GM19455 (cell line): Measurements from ENCODE around the gene EPHB2.

ENCODE experiments used
- ATAC-seq: cut with Tn5 transposase; IDR thresholded peaks from one replicate; pipeline ENCODE4 v1.9.1; 2021; ENCODE audit not compliant: unreplicated experiment

Gene EPHB2

DNA sequence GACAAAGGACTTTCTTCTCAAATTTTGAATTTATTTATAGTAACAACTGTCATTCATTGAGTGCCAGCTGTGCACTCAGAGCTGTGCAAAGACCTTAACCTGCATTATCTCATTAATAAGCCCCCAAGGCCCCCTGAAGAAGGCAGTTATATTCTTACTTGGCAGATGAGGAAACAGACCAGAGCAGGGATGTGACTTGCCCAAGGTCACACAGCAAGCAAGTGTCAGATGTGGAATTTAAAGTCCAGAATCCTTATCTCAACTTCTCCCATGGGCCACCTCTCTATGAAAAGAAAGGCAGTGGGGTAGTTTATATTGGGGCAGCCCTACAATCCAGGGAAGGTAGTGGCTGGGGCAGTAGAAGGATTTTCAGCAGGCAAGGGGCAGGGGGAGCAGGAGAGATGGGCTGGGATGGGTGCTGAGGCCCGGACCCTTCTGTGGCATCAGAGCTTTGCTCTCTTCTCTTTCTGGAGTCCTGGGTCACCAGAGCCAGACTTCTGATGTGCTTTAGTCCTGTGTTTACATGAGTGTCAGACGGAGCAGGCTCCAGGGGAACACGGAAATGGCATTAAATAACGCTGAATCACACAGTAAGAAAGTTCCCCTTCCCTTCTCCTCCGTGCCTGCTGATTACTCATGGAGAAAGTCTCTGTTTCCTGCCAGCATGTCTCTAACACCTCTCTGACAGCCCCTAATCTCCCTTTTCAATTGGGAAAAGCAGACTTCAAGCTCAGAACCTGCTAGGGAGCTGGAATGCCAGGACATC, 39.5 kb downstream of the EPHB2 start:
- ATAC-seq, result no peak

DNA sequence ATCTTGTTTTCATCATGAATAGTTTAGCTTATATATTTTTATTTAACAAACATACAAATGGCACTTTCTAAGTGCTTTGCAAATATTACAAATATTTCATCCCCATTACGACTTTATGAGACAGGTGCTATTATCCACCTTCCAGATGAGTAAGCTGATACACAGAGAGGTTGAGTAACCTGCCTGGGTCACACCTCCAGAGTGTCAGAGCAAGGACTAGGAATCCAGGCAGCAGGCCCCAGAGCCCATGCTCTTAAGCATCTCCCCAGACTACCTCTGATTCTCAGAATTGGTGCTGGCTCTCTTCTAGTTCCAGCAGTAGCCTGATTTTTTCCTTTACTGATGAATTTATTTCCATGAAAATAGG, 40.0 kb downstream of the EPHB2 start:
- ATAC-seq, result no peak

DNA sequence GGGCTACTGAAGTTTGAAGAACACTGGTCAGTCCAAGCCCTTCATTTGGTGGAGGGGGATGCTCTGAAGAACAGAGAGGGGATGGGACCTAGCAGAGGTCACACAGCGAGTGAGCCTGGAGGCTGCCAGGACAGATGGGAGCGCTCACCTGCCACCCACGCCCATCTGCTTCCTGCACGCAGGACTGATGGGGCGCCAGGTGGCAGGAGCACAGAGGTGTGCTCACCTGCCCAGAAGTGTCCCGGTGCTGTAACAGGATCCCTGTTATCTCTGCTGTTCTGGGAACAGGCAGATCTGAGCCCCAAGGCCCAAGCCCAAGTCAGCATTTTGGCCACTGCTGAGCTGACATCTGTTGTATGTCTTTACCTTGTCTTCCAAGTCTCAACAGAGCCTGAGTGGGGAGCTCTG, 40.5 kb downstream of the EPHB2 start:
- no peak for ATAC-seq

DNA sequence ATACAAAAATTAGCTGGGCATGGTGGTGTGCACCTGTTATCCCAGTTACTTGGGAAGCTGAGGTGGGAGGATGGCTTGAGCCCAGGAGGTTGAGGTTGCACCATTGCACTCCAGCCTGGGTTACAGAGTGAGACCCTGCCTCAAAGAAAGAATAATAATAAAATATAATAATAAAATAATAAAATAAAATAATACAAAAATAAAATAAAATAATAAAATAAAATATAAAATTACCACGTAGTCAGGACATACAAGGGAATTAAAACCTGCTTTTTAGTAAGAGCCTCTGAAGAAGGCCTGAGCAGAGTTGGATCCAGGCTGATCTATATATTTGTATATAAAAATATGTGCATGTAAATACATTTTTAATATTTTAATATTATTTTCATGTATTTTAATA, 41.7 kb downstream of the EPHB2 start:
- ATAC-seq, result no peak

DNA sequence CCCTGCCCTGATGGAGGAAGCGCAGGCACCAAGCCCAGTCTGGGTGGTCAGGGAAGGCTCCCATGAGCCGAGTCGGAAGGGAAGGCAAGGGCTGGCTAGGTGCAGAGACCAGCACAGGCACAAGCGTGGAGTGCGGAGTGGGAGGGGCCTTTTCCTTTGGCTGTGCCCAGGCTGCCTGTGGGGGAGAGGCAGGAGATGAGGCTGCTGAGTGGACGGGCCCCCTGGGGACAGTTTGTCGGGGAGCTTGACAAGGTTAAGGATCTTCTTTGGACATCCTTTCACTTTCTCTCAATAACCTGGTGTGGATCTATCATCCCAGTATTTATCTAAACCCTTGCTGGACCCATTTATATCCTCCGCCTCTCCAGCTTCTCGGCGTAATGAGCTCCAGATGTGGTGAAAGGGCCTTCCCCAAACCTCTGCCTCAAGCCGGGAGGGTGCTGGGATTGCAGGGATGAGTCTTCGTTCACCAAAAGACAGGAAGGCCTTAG, 42.9 kb downstream of the EPHB2 start:
- ATAC-seq, result no peak

DNA sequence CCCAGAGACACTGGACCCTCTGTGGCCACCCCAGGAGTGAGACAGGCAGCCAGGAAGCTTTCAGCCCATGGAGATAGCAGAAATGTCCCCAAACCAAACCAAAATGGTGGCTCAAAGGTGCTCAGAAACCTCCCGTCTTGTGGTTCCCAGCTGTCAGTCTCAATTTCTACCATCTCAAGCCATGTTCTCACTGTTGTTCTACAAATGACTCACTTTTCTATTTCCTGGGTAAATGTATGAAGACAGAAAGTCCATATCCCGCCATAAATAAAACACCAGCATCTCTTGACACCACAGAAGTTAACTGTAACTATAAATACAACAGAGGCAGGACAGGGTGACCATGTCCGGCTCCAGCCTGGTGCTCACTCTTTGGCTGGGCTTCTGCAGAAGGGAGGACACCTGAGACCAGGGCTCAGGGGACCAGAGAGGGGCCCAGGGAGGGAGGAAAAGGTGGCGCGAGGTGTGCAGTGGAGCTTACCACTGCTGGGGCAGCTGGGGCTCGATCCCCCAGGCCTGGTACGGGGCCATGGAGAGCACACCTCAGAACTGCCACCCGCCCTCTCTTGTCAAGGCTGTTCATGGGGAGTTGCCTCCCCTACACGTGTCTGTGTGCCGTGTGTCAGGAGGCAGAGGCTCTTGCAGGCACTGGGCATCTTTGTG, 43.6 kb downstream of the EPHB2 start:
- ATAC-seq, result peak; percentile 68

DNA sequence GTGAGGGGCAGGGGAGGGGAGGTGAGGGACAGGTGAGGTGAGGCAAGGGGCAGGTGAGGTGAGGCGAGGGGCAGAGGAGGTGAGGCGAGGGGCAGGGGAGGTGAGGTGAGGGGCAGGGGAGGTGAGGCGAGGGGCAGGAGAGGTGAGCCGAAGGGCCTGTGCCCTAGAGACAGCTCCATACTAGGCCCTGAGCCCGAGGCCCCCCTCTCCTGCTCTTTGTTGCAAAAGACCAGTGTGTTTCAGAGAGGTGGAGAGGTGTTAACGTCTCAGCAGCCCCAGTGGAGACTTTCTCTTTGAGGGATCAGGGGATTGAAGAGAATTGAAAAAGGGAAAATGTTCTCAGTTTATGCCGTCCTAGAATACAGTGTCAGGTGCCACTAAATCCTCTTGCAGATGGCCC, 44.2 kb downstream of the EPHB2 start:
- ATAC-seq, result no peak

DNA sequence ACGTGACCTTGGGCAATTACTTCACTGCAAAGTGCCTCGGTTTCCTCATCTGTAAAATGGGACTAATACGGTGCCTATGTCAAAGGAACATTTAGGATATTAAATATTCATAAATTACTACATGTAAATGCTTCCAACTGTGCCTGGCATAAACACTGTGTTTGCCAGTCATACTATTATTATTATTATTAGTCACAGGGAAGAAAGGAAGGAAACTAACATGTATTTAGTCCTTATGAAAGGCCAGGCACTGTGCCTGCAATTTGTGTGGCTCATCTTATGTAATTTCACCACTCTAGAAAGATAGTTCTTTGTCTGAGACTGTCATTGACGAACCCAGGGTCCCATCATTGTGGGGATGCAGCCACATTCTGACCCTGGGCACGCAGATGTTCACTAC, 45.0 kb downstream of the EPHB2 start:
- ATAC-seq, result no peak

DNA sequence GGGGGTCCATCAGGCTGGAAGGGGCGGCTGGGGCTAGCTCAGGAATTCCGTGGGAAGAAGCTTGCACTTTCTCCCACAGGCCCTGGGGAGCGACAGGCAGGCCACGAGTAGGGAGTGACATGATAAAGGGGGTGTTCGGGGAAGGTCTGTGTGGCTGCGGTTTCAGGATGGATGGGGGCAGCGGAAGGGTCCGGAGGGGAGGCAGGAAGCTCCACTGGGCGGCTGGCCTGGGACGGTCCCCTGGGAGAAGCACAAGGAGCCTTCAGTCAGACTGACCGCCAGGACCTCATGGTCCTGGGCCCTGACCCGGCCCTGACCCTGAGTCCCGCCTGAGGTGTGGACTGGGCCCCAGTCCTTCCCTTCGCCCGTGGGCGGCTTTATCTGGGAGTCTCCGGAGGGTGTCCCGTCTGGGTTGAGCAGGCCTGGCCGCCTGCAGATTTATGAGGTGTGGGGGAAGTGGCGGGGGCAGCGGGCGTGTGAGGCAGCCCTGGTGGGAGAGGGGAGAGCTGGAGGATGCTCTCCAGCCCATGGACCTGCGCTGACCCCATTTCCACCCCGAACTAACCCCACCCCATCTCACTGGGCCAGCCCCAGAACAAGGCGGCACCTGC, 45.6 kb downstream of the EPHB2 start:
- no peak for ATAC-seq

DNA sequence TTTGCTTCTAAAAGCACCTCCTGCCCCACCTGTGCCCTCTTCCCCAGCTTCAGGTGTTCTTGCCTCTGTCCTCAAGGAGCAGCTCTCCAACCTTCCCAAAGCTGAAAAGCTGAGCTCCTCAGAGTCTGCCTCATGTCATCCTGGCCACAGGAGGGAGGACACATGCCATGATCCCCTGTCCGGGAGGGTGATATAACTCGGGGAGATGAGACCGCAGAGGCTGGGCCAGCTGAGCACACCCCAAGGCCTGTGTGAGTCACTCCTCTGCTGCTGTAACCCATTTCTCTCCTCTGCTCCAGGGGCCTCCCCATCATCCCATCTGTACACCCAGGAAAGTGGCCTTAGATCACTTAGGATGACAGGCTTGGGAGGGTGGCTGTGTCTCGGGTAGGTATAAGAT, 49.8 kb downstream of the EPHB2 start:
- no peak for ATAC-seq

DNA sequence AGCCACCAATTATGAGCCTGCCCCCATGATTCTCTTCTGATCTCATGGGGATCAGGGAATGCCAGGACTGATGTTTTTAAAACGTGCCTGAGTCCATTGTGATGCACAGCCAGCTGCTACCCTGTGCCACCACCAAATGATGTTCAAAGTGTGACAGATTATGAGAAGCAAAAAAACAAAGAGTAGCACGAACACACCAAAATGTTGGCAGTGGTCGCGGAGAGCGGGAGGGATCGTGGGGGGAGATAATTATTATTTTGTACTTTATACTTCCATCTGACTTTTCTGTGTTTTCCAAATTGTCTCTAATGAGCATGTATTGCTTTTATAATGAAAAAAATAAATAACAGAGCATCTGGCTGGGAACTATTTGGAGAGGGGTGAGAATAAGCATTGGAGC, 50.5 kb downstream of the EPHB2 start:
- no peak for ATAC-seq

DNA sequence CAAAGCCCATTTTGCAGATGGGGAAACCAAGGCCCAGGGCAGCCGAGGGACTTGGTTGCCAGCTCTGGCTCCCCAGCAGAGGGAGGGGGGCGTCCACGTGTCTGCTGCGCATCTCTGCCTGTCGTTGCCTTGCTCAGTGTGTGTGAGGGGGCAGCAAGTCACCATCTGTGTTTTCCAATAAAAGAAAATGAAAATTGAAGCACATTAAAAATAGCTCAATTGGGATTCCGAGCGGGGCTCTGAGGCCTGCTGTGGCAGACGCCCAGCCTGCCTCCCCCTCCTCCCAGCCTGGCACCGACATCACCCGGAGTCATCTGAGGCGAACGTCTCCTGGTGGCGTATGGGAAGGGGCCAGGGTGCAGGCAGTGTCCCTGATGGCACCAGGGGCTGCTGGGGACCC, 51.2 kb downstream of the EPHB2 start:
- no peak for ATAC-seq

DNA sequence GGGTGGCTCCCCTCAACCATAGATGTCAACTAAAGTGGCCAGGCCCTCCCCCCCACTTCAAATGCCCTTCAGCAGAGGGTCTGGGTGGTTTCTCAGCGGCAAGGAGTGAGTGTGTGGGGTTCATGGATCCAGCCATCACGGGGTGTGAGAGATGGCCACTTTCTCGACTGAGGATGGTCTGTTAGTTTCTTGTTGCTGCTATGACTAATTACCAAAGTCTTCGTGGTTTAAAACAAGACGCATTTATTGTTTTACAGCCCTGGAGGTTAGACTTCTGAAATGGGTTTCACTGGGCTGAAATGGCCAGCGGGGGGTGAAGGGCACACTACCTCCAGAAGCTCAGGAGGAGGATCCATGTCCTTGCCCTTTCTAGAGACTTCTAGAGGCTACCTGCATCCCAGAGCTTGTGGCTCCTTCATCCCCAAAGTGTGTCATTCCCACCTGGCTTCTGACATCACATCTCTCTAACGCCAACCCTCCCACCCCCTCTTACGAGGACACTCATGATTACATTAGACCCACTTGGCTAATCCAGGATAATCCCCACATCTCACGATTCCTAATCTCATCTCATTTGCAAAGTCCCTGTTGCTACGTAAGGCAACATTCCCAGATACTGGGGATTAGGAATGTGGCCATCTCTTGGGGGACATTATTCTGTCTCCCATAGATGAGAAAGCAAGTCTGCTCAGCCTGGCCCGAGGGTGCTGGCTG, 53.0 kb downstream of the EPHB2 start:
- peak; percentile 57 for ATAC-seq

DNA sequence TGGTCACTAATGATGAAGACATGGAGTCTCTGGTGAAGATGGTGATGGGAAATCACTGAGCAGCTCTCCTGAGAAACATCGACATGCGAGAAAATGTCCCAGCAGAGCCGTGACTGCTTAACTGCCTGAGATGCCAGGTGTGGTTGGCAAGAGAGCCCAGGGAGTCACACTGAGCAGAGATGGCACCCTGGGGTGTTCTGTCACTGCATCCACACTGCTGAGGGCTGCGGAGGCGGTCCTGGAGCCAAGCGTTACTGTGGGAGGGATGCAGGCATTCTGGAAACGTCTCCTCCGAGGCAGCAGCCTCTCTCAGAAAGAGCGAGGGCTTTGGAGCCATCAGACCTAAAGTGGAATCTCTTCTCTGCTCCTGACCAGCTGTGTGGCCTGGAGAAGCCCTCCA, 57.2 kb downstream of the EPHB2 start:
- no peak for ATAC-seq

DNA sequence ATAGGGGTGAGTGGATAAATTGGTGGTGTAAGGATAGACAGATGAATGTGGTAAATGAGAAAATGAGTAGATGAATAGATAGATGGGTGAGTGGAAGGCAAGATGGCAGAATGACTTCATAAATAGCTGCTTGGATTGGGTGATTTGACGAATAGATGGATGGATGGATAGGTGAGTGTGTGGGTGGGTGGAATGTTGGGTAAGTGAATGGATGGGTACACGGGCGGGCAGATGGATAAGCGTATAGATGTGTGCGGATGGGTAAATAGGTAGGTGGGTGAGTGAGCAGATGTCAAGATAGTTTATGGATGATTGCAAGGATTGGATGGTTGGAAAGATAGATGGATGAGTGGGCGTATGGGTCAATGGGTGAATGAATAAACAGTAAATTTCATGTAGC, 59.3 kb downstream of the EPHB2 start:
- no peak for ATAC-seq

DNA sequence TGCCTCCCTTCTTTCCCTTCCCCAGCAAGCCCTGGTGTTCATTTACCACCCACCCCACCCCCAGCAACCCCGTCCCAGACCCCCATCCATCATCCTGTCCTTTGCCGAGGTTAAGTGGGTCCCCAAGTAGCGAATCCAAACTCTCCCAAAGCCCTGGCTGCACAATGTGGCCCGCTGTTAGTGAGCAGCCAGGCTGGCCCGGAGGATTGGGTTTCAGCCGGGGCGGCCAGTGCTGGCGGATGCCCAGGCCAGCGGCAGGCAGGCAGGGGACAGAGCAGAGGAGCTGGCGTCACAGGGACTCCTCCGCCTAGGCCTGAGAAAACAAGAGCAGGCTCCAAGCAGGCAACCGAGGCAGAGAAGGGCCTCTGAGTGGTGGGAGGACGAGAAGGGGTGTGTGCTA, 61.4 kb downstream of the EPHB2 start:
- no peak for ATAC-seq

DNA sequence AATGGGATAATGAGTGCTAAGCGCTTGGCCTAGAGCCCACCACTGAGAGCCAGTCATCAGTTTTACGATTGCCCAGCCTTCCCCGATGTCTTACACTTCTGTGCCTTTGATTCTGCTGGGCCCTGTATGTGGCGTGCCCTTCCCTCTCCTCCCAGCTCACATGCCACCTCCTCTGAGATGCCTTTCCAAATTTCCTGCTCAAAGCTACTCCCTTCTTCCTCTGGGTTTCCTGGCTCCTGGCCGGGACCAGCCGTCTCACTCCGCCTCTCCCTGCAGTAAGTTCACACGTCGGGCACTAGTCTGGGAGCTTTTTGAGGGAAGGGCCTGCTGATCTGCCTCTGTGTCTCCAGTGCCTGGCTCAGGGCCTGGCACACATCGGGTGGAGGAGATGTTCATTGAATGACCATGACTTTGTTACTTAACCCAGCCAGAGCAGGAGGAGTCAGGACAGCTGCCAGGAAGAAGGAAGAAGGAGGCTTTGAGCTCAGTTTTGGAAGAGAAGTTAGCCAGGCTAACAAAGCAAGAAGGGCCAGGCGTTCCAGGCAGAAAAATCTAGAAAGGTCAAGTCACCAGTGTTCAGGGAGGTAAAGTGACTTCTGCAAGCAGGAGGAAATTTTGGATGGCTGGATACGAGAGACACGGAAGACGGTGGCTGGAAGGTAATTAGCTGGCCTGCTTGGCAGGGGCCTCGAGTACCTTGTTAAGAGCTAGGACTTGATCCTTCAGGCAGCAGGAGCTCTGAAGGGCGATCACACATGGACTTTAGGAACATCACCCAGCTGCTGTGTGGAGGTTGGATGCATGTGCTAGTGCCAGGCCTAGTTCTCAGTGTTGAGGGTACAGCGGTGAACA, 63.6 kb downstream of the EPHB2 start:
- ATAC-seq, result no peak

DNA sequence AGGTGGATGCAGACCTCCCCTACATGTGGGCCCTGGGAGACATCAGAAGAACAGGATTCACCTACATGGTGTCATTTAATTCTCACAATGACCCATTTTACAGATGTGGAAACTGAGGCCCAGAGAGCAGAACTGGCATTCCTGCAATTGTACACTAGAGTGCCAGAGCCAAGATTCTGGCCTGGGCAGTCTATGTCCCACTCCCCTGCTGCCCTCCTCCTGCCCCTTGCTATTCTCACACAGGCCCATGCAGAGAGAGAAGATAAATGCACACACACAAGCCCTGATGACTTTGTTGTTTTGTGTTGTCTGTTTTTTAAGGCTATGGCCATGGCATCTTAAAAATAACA, 64.2 kb downstream of the EPHB2 start:
- no peak for ATAC-seq

DNA sequence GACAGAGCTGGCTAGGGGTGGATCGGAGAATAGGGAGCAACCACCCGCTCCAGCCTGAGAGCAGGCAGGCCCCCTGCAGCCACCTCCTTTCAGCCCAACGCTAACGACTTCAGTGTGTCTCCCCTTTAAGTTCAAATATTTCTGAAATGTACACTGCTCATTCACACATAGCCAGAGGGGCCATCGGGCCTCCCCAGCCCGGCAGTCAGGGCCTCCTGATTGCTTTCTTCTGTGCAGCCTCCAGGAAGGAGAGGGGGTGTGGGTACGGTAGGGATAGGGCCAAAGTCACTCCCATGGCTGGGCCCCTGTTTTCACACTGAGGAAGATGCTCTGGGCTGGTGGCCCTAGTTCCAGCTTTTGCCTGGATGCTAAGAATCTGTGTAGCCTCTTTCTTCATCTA, 64.8 kb downstream of the EPHB2 start:
- no peak for ATAC-seq

DNA sequence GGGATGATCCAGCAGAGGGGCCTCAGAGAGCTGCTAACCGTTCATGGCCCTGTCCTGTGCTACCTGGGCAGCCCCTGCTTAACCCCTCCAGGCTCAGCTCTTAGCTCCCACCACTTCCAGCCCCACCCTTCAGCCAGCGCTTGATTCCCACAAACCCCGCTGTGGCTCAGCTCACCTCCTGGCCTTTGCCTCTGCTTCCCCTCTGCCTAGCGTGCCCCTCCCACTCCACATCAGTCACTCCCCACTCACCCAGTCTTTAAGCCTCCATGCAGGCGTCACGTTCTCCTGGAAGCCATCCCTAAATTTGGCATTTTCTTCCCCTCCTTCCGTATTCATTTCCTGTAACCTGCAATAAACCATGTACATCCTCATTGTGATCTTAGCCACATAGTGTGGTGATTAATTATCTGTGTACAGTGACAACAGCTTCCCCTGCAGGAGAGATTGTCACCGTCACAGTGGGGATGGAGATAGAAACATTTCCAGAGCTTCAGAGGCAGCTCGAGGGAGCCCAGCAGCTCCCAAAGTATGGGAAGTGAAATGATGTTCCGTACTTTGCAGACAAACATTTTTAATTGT, 65.5 kb downstream of the EPHB2 start:
- no peak for ATAC-seq
